Prostate gland (tissue), 2 donors: ENCODE results near the gene NDUFC2.

Experiments
- POLR2A ChIP-seq: fragments of 450-650 bp; IDR thresholded peaks from one replicate; pipeline ENCODE4 v1.6.1; 2016; ENCODE audit warnings: antibody characterized with exemption, mild to moderate bottlenecking
- TF ChIP-seq, protein P1 (sequence below), 4 experiments: fragments of 200-600 bp in 2 of 4; fragments of 450-650 bp in 2 of 4; sonication (generic) in 2 of 4; IDR thresholded peaks; 1 replicate in 3 of 4; 2 replicates in 1 of 4; pipeline ENCODE4 v1.5.1; 2016 to 2019; ENCODE audit warnings: antibody characterized with exemption in 4 of 4, mild to moderate bottlenecking in 2 of 4, moderate library complexity in 2 of 4

DNA sequence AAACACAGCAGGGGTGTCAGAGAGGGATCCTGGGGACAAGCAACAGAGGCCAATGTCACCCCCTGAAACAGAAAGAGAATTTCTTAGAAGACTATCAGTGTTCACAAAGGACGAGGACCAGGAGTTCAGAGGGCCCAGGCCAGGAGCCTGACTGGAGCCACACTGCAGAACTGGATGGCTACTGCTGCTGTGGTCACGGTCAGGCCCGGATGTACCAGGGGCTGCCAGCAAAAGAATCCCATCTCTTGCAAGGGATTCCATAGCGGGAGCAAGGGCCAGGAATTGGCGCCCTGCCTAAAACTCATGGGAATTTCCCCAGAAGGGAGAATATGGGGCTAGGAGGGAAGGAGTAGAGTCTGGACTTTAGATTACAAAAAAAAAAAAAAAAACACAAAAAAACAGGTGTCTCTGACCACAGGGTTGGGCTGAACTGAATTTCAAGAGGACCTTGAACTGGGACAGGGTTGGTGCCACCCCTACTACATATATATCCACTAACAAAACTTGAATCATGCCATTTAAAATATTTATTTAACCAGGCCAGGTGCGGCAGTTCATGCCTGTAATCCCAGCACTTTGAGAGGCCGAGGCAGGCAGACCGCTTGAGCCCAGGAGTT, 40.9 kb downstream of the NDUFC2 start:
- TF ChIP-seq, protein P1, sequence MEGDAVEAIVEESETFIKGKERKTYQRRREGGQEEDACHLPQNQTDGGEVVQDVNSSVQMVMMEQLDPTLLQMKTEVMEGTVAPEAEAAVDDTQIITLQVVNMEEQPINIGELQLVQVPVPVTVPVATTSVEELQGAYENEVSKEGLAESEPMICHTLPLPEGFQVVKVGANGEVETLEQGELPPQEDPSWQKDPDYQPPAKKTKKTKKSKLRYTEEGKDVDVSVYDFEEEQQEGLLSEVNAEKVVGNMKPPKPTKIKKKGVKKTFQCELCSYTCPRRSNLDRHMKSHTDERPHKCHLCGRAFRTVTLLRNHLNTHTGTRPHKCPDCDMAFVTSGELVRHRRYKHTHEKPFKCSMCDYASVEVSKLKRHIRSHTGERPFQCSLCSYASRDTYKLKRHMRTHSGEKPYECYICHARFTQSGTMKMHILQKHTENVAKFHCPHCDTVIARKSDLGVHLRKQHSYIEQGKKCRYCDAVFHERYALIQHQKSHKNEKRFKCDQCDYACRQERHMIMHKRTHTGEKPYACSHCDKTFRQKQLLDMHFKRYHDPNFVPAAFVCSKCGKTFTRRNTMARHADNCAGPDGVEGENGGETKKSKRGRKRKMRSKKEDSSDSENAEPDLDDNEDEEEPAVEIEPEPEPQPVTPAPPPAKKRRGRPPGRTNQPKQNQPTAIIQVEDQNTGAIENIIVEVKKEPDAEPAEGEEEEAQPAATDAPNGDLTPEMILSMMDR (IDR thresholded peaks at IDR 0.05), result no peak
- TF ChIP-seq POLR2A, result no peak
